GM12865 (cell line): ENCODE data around the gene SMTNL2.

Experiments
- DNase-seq: peaks from one replicate; pipeline ENCODE4 v3.0.0; 2010; ENCODE audit warnings: low read depth
- H3K4me3 ChIP-seq: 2 replicates; pipeline ENCODE4 v1.5.1; 2011; ENCODE audit warnings: mild to moderate bottlenecking, low read depth, low read length, control low read depth
- TF ChIP-seq, protein P1 (sequence below): IDR thresholded peaks from 2 replicates; pipeline ENCODE4 v1.5.1; 2011; ENCODE audit warnings: low read length, control low read depth, low read depth, inconsistent platforms; ENCODE audit not compliant: insufficient read depth; ENCODE audit errors: missing control alignments

The SMTNL2 gene

DNA sequence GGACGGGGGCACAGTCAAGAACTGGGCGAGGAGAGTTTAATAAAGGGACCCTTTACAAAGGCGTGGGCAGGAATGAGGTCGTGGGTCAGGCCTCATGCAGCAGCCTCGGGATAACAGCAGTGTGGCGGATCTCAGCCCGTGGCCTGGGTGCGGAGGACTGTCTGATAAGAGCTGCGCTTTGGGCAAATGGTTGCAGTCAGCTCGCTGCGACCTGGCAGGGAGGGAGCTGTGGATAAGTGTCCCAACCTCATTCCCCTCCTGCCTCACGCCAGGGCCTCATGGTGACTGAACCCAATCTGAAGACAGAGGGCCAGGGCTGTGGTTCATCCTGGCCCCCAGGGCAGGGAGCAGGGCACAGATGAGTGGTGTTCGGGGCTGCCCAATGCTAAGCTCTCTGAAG is 13.6 kb downstream of the SMTNL2 start:
- DNase-seq = no peak
- TF ChIP-seq, protein P1, sequence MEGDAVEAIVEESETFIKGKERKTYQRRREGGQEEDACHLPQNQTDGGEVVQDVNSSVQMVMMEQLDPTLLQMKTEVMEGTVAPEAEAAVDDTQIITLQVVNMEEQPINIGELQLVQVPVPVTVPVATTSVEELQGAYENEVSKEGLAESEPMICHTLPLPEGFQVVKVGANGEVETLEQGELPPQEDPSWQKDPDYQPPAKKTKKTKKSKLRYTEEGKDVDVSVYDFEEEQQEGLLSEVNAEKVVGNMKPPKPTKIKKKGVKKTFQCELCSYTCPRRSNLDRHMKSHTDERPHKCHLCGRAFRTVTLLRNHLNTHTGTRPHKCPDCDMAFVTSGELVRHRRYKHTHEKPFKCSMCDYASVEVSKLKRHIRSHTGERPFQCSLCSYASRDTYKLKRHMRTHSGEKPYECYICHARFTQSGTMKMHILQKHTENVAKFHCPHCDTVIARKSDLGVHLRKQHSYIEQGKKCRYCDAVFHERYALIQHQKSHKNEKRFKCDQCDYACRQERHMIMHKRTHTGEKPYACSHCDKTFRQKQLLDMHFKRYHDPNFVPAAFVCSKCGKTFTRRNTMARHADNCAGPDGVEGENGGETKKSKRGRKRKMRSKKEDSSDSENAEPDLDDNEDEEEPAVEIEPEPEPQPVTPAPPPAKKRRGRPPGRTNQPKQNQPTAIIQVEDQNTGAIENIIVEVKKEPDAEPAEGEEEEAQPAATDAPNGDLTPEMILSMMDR = no peak
- H3K4me3 ChIP-seq = no peak overlapping the region

DNA sequence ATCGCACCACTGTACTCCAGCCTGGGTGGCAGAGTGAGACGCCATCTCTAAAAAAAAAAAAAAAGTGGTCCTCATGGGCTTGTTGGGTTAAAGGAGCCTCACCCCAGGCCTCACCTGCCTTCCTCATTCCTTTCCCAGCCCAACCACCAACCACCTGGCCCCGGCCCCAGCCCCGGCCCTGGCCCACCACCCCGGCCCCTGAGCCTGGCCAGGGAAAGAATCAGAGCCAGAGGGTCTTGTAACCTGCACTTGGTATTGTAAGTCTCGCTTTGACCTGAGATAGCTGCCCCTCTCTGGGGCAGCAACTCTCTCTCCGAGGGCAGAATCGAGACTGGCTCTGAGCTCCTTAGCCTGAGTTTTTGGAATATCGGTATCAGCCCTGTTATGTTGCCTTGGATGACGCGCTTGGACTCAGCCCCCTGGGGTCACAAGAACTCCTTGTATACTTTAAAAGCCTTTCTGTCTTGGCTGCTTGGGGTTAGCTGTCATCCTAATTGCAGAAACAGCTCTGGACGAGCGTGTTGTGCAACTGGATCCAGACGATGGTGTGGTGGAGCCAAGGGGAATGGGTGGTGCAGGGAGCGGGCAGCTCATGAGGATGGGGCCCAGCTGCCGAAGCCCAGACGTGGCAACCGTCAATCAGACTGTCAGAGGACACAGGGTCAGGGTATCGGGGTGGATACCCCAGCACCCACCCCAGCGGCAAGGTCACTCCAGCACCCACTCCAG is 14.6 kb downstream of the SMTNL2 start:
- no peak overlapping the region for H3K4me3 ChIP-seq

DNA sequence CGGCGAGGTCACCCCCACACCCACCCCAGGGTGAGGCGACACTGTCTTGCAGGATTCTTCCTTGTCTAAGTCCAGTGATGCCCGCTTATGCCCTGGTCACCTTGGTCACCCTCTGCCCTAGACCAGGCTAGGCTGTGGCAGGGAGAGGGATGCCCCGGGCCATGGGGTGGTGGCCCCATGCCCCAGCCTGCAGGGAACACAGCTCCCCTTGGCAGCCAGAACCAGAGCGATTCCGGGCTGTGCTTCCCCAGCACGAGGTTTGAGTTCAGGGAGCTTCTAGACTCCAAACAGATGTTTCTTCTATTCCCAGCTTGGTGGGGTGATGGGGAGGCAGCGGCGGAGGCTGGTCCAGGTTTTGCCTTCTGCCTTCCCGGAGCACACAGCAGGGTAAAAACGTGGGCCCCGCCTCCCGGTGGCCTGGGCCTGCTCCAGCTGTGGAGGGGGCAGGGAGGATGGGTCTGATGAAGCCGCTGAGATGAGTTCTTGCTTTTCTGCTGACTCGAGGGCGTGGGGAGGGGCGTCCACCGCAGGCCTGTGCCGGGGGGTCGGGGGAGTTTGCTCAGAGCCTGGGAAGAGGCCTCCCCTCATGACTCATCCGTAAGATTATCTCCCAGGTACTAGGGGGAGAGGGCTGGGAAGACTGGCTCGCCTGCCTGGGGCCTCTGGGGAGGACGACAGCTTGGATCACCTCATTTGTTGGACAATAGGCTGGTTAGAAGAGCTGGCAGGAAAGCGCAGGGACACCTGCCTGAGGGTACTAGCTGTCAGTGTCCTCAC is 15.4 kb downstream of the SMTNL2 start:
- no peak overlapping the region for H3K4me3 ChIP-seq
- TF ChIP-seq, protein P1 = no peak
- no peak for DNase-seq

More for the DNA sequence above, 14.6 kb downstream of the SMTNL2 start:
- TF ChIP-seq, protein P1 = no peak
- no peak for DNase-seq

DNA sequence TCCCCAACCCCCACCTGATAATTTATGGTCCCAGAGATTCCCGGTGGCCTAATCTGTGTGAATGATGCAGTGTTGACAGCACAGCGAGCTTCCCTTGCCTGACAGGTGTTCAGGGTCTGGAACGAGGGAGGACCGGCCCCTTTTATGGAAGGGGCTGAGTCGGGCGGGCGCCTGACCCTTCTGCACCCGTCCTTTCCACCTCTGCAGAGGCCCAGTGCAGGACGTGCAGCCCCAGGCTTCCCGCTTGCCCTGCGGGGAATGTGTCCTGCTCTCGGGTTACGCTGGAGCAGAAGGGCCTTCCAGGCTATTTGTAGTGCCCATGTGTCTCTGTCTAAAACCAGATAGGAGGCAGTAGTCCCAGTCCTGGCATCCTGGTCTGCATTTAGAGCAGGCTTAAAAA is 16.2 kb downstream of the SMTNL2 start:
- TF ChIP-seq, protein P1 = no peak
- H3K4me3 ChIP-seq = no peak overlapping the region
- no peak for DNase-seq

GRCh38 chr17:4601326-4601725 is 17.0 kb downstream of the SMTNL2 start:
- no peak for DNase-seq
- TF ChIP-seq, protein P1 = no peak
- no peak overlapping the region for H3K4me3 ChIP-seq

DNA sequence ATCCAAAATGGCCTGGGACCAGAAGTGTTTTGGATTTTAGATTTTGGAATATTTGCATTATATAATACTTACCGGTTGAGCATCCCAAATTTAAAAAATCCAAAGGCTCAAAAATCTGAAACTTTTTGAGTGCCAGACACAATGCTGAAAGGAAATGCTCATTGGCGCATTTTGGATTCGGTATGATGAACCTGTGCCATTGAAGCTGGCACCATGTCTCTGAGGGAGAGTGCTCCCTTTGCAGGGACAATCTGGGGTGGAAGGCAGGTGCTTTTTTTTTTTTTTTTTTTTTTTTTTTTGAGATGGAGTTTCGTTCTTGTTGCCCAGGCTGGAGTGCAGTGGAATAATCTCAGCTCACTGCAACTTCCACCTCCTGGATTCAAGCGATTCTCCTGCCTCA is 17.7 kb downstream of the SMTNL2 start:
- DNase-seq = no peak
- TF ChIP-seq, protein P1 = no peak
- no peak overlapping the region for H3K4me3 ChIP-seq
